Stomach (tissue), 4 donors: Measurements from ENCODE around the gene DCTN4.

Experiments used
- CTCF ChIP-seq, 7 experiments: fragments of 450-650 bp in 4 of 7; fragments of 200-600 bp in 3 of 7; sonication (generic) in 3 of 7; IDR thresholded peaks; one replicate each; pipeline ENCODE4 v1.5.1; 2016 to 2019; ENCODE audit warnings: antibody characterized with exemption in 7 of 7, control low read depth in 2 of 7, mild to moderate bottlenecking in 1 of 7
- EP300 ChIP-seq: sonication (generic); formaldehyde crosslinking; IDR thresholded peaks from one replicate; pipeline ENCODE4 v1.6.1; 2017; ENCODE audit warnings: antibody characterized with exemption
- POLR2A ChIP-seq, 4 donors: fragments of 450-650 bp; IDR thresholded peaks; one replicate each; pipeline ENCODE4 v1.6.1; 2016; ENCODE audit warnings: antibody characterized with exemption in 4 of 4, control low read depth in 2 of 4, mild to moderate bottlenecking in 1 of 4, moderate library complexity in 1 of 4
- POLR2AphosphoS5 ChIP-seq, 3 donors: sonication (generic); formaldehyde crosslinking; IDR thresholded peaks; one replicate each; pipeline ENCODE4 v1.6.1; 2016; ENCODE audit warnings: antibody characterized with exemption in 3 of 3

GRCh38 chr5:150765011-150765798, 6.4 kb upstream of the DCTN4 start:
- TF ChIP-seq CTCF (IDR thresholded peaks at IDR 0.05) (no peak), POLR2A (IDR thresholded peaks at IDR 0.05) (no peak), POLR2AphosphoS5 (IDR thresholded peaks at IDR 0.05) (no peak), EP300 (no peak)
